Activated CD8-positive, alpha-beta T cell treated with anti-CD3 and anti-CD28 coated beads, Interleukin-2, amount 10 ng/mL, durations not matched to agents 7 days and 5 days (primary cell): ENCODE data around the gene EFNB2. TPM values are rescaled to one million over a fixed set of nuclear protein-coding genes. Genes with fewer than 3 reads are reported as not detected.

ENCODE experiments used
- ATAC-seq: fragments of 150-1000 bp; cut with Tn5 transposase; one replicate; pipeline ENCODE4 v1.10.0; 2021; ENCODE audit warnings: moderate library complexity
- CTCF ChIA-PET: fragments of 350-600 bp; sonication (Branson Sonifier 250); formaldehyde crosslinking; loops from one replicate; lab custom pipeline; 2021; ENCODE audit warnings: antibody characterized with exemption; lab: Charles Lee
- POLR2A ChIA-PET: fragments of 350-600 bp; sonication (Branson Sonifier 250); formaldehyde crosslinking; loops from one replicate; lab custom pipeline; 2021; ENCODE audit warnings: antibody characterized with exemption; lab: Charles Lee
- DNase-seq: peaks from one replicate; pipeline ENCODE4 v3.0.0-alpha.2; 2020
- H3K27ac Mint-ChIP-seq: one replicate; pipeline ENCODE4 v1.8.0; 2021; ENCODE audit warnings: mild to moderate bottlenecking, mixed read lengths
- H3K27me3 Mint-ChIP-seq: one replicate; pipeline ENCODE4 v1.8.0; 2021; ENCODE audit warnings: low read depth, mixed read lengths
- H3K36me3 Mint-ChIP-seq: one replicate; pipeline ENCODE4 v1.8.0; 2021; ENCODE audit warnings: low read depth, mixed read lengths
- H3K4me1 Mint-ChIP-seq: one replicate; pipeline ENCODE4 v1.8.0; 2021; ENCODE audit warnings: low read depth, mixed read lengths
- H3K4me3 Mint-ChIP-seq: one replicate; pipeline ENCODE4 v1.8.0; 2021; ENCODE audit warnings: mild to moderate bottlenecking, mixed read lengths
- H3K9me3 Mint-ChIP-seq: one replicate; pipeline ENCODE4 v1.8.0; 2022; ENCODE audit warnings: mixed read lengths; ENCODE audit not compliant: insufficient read depth
- total RNA-seq, 2 experiments: library from RNA; stranded (reverse); gene quantifications; one replicate each; pipeline ENCODE4 v1.2.3, GENCODE V29; 2021

Gene EFNB2, protein sequence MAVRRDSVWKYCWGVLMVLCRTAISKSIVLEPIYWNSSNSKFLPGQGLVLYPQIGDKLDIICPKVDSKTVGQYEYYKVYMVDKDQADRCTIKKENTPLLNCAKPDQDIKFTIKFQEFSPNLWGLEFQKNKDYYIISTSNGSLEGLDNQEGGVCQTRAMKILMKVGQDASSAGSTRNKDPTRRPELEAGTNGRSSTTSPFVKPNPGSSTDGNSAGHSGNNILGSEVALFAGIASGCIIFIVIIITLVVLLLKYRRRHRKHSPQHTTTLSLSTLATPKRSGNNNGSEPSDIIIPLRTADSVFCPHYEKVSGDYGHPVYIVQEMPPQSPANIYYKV
- total RNA-seq: under 1 TPM; 0.08 to 0.16 TPM

DNA sequence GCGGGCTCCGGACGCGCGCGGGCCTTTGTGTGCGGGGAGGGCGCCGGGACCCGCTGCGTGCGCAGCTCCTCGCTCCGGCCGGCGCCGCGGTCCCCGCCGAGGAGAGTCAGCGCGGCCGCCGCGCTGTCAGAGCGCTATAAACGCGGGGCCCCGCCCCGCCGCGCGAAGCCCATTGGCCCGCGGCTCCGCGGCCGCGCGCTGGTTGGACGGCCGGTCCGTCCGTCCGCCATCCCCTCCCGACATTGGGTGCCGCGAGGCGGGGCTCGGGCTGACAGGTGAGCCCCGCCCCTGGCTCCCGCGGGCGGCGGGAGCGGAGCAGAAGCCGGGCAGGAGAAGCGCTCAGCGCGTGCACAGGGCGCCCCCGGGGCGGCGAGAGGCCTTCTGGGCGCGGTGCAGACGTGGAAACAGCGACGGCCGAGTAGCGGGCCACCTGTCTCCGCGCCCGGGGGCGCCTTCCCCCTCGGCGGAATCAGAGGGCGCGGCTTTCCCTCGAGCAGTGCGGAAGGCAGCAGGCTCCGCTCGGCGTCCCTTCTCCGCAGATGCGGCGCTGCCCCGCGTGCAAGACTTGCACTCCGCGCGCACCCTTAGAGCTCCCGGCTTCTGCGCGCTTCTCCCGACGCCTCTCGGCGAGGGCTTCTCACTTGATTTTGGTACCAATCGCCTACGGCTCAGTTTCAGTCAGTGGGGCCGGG, at the start of gene EFNB2:
EFNB2 (minus strand) TSS at position 111 of the 692 bp plus-strand sequence. CDS start 698 bp downstream, outside the sequence.
- ChIA-PET CTCF (interaction anchor here (0.7 to 3.3 kb wide), 18 partner anchors 8 to 1026 kb away, joined by 3 to 57 read pairs (median 4); partner anchors contain the start of gene ARGLU1), POLR2A (interaction anchor here (0.8 to 1.7 kb wide), 3 partner anchors 30 to 33 kb away, joined by 3 to 7 read pairs (median 3); partner anchors contain the start of gene ARGLU1)
- Mint-ChIP-seq H3K9me3 (no peaks in the 10 kb centered on the region), H3K27me3 (peaks cover 28% of the 10 kb centered on the region), H3K27ac (peak within 1 kb of the TSS; percentile 62), H3K4me1 (peaks cover 18% of the 10 kb centered on the region), H3K4me3 (peak within 1 kb of the TSS; percentile 85), H3K36me3 (peaks cover 4% of the 10 kb centered on the region)
- DNase-seq (peak; percentile 89), ATAC-seq (peak; percentile 97)

DNA sequence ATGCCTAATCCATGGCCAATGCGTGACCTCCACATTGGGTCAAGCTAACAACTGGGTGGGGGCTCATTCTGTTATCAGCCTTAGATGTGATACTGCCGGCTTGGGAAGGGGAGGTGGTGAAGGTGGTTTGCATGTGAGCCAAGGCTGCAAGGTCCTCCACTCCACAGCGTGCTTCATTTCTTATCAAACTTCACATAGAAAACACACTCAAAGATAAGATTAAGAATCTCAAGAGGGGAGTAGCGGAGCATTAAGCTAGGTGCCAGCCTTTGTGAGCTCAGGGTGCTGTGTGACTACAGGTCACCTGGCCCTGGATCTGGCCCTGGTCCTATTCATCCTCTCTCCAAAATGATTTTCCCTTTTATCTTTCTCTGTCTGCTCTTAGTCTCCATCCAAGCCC, 45.8 kb upstream of the EFNB2 start:
- Mint-ChIP-seq H3K4me1 (peaks cover under 1% of the 10 kb centered on the region), H3K4me3 (no peak overlapping the region), H3K9me3 (peaks cover 23% of the 10 kb centered on the region), H3K27me3 (peaks cover 3% of the 10 kb centered on the region), H3K27ac (no peak overlapping the region), H3K36me3 (peaks cover 2% of the 10 kb centered on the region)
- DNase-seq (no peak), ATAC-seq (no peak)
- ChIA-PET CTCF (no interaction called here), POLR2A (no interaction called here)

DNA sequence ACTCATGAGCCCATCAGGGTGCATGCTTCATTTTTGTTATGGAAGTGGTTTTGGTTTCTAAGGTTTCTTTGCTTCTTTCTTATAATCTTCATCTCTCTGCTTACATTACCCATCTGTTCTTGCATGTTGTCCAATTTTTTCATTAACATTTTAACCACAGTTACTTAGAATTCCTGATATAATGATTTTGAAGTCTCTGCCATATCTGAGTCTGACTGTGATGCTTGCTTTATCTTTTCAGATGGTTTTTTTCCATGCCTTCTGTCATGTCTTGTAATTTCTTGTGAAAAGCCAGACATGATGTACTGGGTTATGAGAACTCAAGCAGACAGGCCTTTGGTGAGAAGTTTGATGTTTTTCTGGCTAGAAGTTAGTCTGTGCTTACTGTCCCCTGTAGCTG, 40.4 kb upstream of the EFNB2 start:
- H3K9me3 Mint-ChIP-seq: peaks cover 5% of the 10 kb centered on the region
- ATAC-seq (no peak), DNase-seq (no peak)
- no peak overlapping the region for H3K4me3 Mint-ChIP-seq
- no peak overlapping the region for H3K27ac Mint-ChIP-seq
- CTCF ChIA-PET: no interaction called here
- H3K4me1 Mint-ChIP-seq: peaks cover 6% of the 10 kb centered on the region
- no peaks in the 10 kb centered on the region for H3K27me3 Mint-ChIP-seq
- peaks cover 16% of the 10 kb centered on the region for H3K36me3 Mint-ChIP-seq
- POLR2A ChIA-PET: no interaction called here

DNA sequence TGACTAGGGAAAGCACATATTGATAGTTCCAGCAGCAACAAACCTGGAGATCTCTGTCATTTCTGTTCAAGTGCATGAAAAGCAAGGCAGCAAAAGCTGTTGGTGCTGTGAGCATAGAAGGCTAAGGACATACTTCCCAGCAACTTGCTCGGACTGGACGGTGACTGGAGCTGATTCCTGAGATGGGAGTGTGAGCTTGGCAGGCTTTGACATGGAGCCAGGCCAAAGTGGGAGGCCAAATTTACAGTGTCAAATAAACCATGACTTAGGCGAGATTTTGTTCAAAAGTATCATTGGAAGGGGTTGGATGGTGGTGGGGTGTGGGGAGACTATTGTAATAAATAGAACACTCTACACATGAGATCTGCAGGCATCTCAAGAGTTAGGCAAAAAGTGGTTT, 38.4 kb upstream of the EFNB2 start:
- Mint-ChIP-seq H3K4me3 (no peak overlapping the region), H3K36me3 (peaks cover 18% of the 10 kb centered on the region), H3K4me1 (peaks cover 19% of the 10 kb centered on the region), H3K27ac (no peak overlapping the region), H3K9me3 (peaks cover 5% of the 10 kb centered on the region), H3K27me3 (no peaks in the 10 kb centered on the region)
- ChIA-PET CTCF (no interaction called here), POLR2A (no interaction called here)
- ATAC-seq: no peak
- DNase-seq: no peak

DNA sequence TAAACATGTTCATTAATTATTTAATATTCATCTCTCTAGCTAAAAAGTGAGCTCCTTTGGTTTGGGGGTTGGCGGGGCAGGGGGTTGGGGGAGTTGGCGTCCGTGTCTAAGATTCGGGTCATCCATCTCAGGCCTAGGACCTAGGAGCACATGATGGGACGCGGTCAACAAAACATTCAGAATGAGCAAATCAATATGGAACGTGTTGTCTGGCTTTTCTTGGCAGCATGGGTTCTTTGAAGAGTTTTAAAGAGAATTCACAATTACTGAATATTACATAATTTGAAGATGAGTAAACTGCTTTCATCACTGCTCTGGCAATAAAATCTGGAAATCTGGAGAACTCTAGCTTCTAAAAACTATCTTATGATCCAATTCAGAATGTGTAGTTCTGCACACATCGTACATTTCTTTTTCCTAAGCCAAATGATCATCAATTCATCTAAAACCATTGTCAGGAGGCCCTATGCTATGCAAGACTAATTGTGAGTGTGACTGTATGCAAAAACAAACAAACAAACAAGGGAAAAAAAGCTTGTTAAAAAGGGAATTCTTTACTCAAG, 37.9 kb upstream of the EFNB2 start:
- no peaks in the 10 kb centered on the region for H3K27me3 Mint-ChIP-seq
- ATAC-seq (no peak), DNase-seq (no peak)
- POLR2A ChIA-PET: no interaction called here
- CTCF ChIA-PET: no interaction called here
- H3K9me3 Mint-ChIP-seq: peaks cover 5% of the 10 kb centered on the region
- no peak overlapping the region for H3K27ac Mint-ChIP-seq
- H3K36me3 Mint-ChIP-seq: peaks cover 18% of the 10 kb centered on the region
- no peak overlapping the region for H3K4me3 Mint-ChIP-seq
- peaks cover 23% of the 10 kb centered on the region for H3K4me1 Mint-ChIP-seq

DNA sequence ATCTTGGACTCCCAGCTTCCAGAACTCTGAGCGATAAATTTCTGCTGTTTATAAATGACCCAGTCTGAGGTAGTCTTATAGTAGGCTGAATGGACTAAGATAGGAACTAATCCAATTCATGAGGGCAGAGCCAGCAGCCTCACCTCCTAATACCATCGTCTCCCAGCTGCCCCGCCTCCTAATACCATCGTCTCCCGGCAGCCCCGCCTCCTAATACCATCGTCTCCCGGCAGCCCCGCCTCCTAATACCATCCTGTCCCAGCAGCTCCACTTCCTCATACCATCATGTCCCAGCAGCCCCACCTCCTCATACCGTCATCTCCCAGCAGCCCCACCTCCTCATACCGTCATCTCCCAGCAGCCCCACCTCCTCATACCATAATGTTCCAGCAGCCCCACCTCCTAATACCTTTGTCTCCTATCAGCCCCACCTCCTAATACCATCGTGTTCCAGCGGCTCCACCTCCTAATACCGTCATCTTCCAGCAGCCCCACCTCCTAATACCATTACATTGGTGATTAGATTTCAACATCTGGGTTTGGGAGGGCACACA, 34.9 kb upstream of the EFNB2 start:
- ATAC-seq (no peak), DNase-seq (peak; percentile 56)
- Mint-ChIP-seq H3K9me3 (peaks cover 5% of the 10 kb centered on the region), H3K36me3 (peaks cover 26% of the 10 kb centered on the region), H3K27ac (no peak overlapping the region), H3K4me1 (peaks cover 32% of the 10 kb centered on the region), H3K27me3 (no peaks in the 10 kb centered on the region), H3K4me3 (no peak overlapping the region)
- POLR2A ChIA-PET: no interaction called here
- CTCF ChIA-PET: interaction anchor here (9.2 kb wide), 1 partner anchor 34 kb away, joined by 57 read pairs; the partner anchor contains the start of gene EFNB2

DNA sequence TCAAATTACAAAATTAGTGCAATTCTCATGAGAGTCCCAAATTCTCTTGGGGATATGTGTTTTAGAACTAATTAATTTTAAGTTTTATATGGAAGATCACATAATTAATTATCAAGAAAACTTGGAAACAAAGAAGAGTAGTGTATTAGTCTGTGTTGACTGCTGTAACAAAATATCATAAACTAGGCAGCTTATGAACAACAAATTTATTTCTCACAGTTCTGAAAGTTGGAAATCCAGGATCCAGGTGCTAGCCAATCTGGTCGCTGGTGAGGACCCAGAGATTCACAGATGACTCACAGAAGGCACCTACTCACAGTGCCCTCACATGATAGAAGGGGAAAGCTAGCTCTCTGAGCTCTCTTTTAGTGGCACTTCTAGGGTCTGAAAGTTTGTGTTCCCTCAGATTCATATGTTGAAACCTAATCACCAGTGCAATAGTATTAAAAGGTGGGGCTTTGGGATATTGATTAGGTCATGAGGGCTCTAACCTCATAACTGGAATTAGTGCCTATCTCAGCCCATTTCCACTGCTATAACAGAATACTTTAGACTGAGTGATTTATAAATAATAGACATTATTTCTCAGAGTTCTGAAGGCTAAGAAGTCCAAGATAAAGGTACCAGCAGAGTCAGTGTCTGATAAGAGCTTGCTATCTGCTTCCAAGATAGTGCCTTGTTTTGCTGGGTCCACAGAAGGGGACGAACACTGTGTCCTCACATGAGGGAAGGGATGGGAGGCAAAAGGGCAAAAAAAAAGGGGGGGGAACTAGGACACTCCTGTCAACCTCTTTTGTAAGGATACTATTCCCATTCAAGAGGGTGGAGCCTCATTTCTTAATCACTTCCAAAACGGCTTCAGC, 34.0 kb upstream of the EFNB2 start:
- H3K4me3 Mint-ChIP-seq: no peak overlapping the region
- H3K9me3 Mint-ChIP-seq: no peaks in the 10 kb centered on the region
- H3K4me1 Mint-ChIP-seq: peaks cover 42% of the 10 kb centered on the region
- DNase-seq (no peak), ATAC-seq (no peak)
- ChIA-PET POLR2A (no interaction called here), CTCF (interaction anchor here (9.2 kb wide), 1 partner anchor 33 kb away, joined by 57 read pairs; the partner anchor contains the start of gene EFNB2)
- no peak overlapping the region for H3K27ac Mint-ChIP-seq
- no peaks in the 10 kb centered on the region for H3K27me3 Mint-ChIP-seq
- peaks cover 31% of the 10 kb centered on the region for H3K36me3 Mint-ChIP-seq

DNA sequence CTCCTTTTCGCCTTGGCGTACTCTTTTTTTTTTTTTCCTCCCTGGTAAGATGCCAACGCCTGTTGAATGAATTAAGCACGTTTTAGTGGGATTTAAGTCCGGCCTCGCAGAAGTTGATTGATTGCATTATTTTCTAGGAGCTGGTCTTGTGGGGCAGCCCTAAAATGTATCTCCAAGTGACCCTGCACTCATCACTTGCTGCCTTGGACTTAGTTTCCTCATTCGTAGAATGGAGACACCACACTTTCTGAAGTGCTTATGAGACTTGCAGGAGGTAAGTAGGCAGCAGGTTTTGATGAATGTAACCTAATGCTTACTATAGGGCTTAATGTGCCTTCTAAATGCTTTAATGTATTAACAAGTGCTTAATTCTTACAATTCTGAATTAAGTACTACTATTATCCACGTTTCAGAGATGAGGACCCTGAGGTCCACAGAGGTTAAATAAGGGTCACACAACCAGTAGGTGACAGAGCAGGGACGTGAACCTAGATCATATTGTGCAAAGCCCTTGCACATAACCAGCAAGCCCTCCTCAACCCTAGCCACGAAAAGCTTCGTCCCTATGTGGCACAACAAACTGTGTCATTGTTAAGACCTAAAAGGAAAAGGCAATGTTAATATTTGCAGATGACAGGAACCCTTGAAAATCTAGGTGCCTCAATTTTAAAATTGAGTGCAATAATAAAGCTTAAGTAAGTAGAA, 33.0 kb upstream of the EFNB2 start:
- peak; percentile 18 for ATAC-seq
- POLR2A ChIA-PET: interaction anchor here (0.7 to 1.2 kb wide), 5 partner anchors 9 to 1429 kb away, joined by 3 to 5 read pairs (median 3); partner anchors contain the start of gene EFNB2
- Mint-ChIP-seq H3K4me3 (peak overlapping the region; percentile 97), H3K9me3 (no peaks in the 10 kb centered on the region), H3K4me1 (peaks cover 51% of the 10 kb centered on the region), H3K27ac (peak overlapping the region; percentile 93), H3K27me3 (no peaks in the 10 kb centered on the region), H3K36me3 (peaks cover 32% of the 10 kb centered on the region)
- CTCF ChIA-PET: interaction anchor here (3.8 to 9.2 kb wide), 2 partner anchors 32 to 52 kb away, joined by 20 to 57 read pairs; partner anchors contain the start of gene EFNB2
- no peak for DNase-seq

DNA sequence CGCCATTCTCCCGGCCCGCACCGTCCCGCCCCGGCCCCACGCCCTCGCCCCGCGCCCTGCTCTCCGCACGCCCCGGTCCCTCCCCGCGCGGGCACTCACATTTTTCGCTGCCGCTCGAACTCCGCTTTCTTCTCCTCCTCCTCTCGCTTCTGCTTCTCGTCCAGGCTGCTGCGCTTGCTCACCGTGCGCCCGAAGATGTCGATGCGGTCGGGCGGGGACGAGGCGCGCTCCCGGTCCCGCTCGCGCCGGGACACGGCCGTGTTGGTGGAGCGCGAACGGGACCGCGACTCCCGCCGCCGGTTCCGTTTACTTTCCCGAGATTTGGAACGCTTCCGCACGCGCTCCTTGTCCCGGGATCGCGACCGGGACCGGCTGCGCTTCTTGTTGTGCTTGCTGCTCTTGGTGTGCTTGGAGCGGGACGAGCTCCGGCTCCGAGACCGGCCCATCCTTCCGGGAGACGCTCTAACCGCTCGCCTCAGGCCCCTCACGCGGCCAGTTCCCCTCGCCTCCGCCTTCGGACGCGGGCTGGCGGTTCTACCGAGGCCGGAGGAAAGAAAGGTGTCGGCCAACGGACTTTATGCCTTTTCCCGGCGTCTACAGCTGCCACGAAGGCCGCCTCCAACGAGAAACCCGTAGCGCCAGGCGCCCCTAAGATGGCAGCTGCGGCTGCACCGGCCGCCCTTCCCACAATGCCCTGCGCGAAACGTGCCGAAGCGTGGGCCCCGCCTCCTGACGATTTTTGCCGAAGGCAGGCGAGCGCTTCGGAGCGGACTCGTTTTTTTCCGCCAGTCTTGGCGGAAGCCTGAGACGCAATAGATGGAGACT, 32.2 kb upstream of the EFNB2 start, which contains the start of gene ARGLU1:
ARGLU1 (minus strand) TSS at position 664 of the 825 bp plus-strand sequence; CDS start at position 446, 218 bp downstream.
- peak within 1 kb of the TSS; percentile 97 for H3K4me3 Mint-ChIP-seq
- DNase-seq: peak; percentile 96
- peak; percentile 85 for ATAC-seq
- peaks cover 54% of the 10 kb centered on the region for H3K4me1 Mint-ChIP-seq
- ChIA-PET CTCF (interaction anchor here (3.8 to 9.2 kb wide), 2 partner anchors 31 to 52 kb away, joined by 20 to 57 read pairs; partner anchors contain the start of gene EFNB2), POLR2A (interaction anchor here (0.6 to 1.5 kb wide), 10 partner anchors 9 to 1702 kb away, joined by 3 to 7 read pairs (median 3); partner anchors contain the start of genes EFNB2 and TNFSF13B)
- H3K9me3 Mint-ChIP-seq: no peaks in the 10 kb centered on the region
- H3K36me3 Mint-ChIP-seq: peaks cover 34% of the 10 kb centered on the region
- H3K27me3 Mint-ChIP-seq: no peaks in the 10 kb centered on the region
- peak within 1 kb of the TSS; percentile 93 for H3K27ac Mint-ChIP-seq
